ENCODE data around the gene PCGF6.
"Not testable (repeated sequence)": the region's sequence is repeated elsewhere in the genome, so short reads cannot be mapped to it uniquely, and the experiment has no call there.

Gene PCGF6

GRCh38 chr10:103327906-103328305 is 23.0 kb downstream of the PCGF6 start:
- no peak for DNase-seq (ENCODE audit: low read depth, low spot score)

- no peak for DNase-seq (ENCODE audit: low read depth, low spot score)
Measured at GRCh38 chr10:103316087-103316486, 34.9 kb downstream of the PCGF6 start.

- DNase-seq (ENCODE audit: low read depth, low spot score): no peak
Measured at GRCh38 chr10:103310197-103310596, 40.7 kb downstream of the PCGF6 start.

DNA sequence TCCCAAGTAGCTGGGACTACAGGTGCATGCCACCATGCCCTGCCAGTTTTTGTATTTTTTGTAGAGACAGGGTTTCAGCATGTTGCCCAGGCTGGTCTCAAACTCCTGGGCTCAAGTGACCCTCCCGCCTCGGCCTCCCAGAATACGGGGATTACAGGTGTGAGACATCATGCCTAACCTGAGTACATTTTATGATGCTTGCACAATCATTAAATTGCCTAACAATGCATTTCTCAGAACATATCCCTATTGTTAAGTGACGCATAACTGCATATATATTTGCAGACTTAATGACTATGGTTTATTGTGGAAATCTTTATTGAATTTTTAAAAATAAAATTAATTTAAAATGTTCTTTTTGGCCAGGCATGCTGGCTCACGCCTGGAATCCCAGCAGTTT is 43.3 kb downstream of the PCGF6 start:
- no peak for DNase-seq (ENCODE audit: low read depth, low spot score)

- DNase-seq (ENCODE audit: low read depth, low spot score): no peak
Measured at GRCh38 chr10:103295374-103296015, 55.4 kb downstream of the PCGF6 start.

DNA sequence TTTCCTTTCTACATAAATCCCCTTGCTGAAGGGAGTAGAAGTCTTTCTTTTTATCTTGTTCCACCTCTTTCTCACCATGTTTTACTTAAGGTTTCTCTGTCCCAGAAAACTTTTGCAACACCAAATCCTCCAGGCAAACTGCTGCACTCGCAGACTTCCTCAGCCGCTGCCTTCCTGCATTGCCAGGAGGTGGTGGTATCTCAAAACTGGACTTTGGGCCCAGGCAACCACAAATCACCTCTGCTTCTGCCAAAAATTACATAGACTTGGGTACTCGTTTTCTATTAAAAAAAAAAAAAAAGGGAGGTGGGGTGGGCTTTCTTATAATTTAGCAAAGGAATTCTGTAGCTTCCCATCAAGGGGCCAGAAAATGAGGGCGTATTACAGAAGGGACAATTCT is 59.4 kb downstream of the PCGF6 start:
- no peak for DNase-seq (ENCODE audit: low read depth, low spot score)

DNA sequence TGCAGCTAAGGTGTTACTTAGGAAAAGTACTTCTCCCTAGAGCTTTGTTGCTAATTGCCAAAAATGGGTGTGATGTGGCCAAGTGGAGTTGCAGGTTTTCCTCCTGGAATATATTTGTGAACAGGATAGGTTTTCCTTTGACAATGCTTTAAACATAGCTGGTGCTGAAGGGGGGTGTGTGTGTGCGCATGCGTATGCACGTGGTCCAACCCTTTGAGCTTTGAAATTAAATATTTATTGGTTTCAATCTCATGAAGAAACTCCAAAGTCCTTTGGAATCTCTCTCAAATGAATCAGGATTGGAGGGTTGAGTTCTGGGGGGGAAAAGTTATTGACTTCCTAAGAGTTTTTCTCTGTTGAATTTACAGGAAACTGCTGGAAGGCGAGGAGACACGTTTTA is 62.9 kb downstream of the PCGF6 start:
- no peak for DNase-seq (ENCODE audit: low read depth, low spot score)

DNA sequence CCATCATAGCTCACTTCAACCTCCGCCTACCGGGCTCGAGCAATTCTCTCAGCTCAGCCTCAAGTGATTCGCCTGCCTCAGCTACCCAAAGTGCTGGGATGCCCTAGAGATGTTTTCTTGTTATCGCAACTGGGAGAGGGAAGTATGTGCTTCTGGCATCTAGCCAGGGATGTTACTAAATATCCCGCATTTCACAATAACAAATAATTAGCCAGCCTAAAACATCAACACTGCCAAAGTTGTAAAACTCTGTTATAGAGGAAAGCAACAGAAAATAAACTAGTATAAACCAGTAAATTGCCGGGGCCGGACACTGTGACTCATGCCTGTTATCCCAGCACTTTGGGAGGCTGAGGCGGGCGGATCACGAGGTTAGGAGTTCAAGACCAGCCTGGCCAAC is 66.8 kb downstream of the PCGF6 start:
- DNase-seq (ENCODE audit: low read depth, low spot score): no peak

GRCh38 chr10:103282961-103283360 is 68.0 kb downstream of the PCGF6 start:
- no peak for DNase-seq (ENCODE audit: low read depth, low spot score)

- DNase-seq (ENCODE audit: low read depth, low spot score): no peak
Measured at GRCh38 chr10:103281753-103282152, 69.2 kb downstream of the PCGF6 start.

DNA sequence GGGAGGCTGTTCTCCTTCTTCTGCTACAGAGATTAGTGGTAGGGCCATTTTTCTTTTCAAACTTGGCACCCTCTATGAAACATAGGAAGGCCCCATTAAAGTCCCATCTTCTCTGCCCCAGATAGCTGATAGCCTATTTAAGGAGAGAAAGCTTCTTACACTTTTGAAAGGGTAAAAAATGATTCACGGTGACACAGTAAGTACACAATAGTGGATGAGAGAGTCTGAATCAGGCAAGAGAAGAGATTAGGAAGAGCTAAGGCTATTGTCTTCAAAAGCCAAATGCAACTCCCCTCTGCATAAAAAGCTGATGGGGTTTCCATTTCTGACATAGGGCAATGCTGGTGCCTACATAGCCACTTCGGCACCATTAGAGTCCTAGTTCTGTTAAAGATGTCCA is 70.4 kb downstream of the PCGF6 start:
- DNase-seq (ENCODE audit: low read depth, low spot score): no peak

DNA sequence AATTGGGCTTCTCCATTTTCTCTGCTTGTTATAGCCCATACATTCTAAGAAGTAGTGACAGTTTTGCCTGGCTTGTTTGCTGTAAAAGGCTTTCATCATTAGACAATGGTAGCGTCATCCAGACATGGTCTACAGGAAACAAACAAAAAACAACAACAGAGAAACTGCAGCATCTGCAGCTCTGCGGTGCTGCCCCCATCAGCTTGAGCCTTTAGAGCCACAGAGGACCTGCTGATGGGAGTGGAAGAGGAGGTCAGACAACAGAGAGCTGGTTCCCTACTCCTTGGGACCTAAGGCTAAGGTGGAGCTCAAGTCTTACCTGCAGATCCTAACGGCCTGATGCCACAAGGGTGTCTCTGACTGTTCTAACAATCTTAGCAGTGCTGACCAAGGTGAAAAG is 70.9 kb downstream of the PCGF6 start:
- no peak for DNase-seq (ENCODE audit: low read depth, low spot score)

DNA sequence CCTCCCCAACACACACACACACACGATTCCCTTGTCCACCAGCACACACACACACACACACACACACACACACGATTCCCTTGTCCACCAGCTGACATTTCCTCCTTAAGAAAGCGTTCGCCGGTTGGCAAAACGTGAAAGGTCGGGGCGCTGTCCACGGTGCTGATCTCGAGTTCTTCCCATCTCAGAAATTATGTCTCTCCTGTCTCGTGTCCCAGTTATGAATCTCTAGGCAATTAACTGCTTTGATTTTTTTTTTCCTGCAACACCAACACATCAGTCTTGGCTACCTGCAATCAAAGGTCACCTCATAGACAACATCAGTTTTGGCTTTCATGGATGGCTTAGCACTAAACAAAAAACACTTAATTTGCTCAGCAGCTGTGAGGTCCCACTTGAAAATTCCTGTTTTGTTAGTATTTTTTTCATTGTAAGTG is 72.1 kb downstream of the PCGF6 start:
- no peak for DNase-seq (ENCODE audit: low read depth, low spot score)

- no peak for DNase-seq (ENCODE audit: low read depth, low spot score)
Measured at GRCh38 chr10:103278537-103278823, 72.5 kb downstream of the PCGF6 start.

DNA sequence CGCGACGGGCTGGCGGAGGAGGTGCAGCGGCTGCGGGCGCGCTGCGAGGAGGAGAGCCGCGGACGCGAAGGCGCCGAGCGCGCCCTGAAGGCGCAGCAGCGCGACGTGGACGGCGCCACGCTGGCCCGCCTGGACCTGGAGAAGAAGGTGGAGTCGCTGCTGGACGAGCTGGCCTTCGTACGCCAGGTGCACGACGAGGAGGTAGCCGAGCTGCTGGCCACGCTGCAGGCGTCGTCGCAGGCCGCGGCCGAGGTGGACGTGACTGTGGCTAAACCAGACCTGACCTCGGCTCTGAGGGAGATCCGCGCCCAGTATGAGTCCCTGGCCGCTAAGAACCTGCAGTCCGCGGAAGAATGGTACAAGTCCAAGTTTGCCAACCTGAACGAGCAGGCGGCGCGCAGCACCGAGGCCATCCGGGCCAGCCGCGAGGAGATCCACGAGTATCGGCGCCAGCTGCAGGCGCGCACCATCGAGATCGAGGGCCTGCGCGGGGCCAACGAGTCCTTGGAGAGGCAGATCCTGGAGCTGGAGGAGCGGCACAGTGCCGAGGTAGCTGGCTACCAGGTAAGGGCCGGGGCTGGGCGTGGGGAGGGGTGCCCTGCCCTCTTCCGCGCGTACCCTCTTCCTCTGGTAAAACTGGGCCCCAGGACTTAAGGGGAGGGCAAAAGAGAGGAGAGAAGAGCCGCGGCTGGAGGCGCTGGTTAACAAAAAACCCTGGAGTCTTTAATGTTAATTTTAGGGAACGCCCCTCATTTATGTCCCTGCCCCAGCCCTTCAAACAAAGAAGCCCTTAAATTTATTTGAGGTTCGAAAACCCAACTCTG is 73.0 kb downstream of the PCGF6 start:
- DNase-seq (ENCODE audit: low read depth, low spot score): no peak

DNA sequence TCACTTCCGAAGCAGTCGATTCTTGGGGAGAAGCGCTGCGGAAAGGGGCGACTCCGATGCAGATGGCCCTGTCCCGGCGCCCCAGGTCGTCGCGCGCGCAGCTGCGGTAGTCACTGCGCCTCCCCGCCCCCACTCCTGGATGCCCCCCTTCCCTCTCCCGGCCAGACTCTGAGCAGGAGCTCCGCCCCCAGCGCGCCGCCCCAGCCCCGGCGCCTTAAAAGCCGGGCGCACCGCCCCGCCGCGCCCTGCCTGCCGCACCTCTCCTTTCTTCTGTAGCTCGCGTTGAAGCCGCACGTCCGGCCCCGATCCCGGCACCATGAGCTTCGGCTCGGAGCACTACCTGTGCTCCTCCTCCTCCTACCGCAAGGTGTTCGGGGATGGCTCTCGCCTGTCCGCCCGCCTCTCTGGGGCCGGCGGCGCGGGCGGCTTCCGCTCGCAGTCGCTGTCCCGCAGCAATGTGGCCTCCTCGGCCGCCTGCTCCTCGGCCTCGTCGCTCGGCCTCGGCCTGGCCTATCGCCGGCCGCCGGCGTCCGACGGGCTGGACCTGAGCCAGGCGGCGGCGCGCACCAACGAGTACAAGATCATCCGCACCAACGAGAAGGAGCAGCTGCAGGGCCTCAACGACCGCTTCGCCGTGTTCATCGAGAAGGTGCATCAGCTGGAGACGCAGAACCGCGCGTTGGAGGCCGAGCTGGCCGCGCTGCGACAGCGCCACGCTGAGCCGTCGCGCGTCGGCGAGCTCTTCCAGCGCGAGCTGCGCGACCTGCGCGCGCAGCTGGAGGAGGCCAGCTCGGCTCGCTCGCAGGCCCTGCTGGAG is 73.8 kb downstream of the PCGF6 start, which contains the start of gene INA:
Gene INA, plus strand, starts transcription at position 243 of the 817 bp plus-strand sequence. Its CDS starts 74 bp downstream, at position 317.
- no peak for DNase-seq (ENCODE audit: low read depth, low spot score)

DNA sequence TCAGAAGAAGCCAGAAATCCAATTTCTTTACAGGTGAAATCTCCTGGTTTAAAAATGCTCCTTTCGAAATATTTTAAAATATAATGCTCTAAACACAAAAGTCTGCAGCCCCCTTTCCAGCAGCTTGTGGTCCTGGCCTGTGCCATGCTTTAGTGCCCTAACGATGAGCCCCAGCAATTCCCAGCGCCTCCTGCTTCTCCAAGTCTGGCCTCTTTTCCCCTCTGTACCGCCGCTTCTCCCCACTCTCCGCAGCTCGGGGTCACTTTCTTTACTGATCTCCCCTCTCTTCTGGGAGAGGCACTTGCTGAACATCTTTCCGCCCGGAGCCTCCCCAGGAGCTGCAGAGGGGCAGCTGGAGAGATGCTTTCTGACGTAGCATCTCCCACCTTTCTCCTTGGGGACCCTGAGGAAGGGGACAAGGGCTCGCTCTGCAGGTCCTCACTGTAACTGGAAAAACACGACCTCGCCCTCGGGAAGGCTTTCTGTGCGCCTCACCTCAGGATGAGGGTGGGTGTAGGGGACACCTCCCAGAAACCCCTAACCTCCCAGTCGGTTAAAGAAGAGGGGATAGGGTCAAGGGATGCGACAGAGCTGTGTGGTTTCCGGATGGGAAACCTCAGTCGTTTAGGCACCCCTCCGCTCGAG is 74.6 kb downstream of the PCGF6 start:
- no peak for DNase-seq (ENCODE audit: low read depth, low spot score)

DNA sequence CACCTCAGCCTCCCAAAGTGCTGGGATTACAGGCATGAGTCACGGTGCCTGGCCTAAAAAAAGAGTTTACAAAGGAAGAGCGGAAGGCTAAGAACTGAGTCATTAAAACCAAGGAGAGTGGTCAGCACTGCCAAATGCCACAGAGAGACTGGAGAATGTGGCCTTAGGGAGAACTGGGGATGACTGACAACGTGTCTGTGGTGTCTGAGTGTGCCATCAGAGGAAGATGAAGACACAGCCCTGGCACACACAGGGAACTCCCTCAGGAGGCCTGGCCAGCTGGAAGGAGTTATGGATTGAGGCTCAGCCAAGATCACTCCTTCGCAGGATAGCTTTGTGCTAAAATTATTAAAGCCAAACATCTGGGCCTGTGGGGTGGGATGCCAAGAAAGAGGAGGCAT is 77.9 kb downstream of the PCGF6 start:
- DNase-seq (ENCODE audit: low read depth, low spot score): peak; percentile 31

- DNase-seq (ENCODE audit: low read depth, low spot score): peak; percentile 65
Measured at GRCh38 chr10:103265717-103266329, 85.1 kb downstream of the PCGF6 start.

GRCh38 chr10:103262229-103262628 is 88.7 kb downstream of the PCGF6 start:
- DNase-seq (ENCODE audit: low read depth, low spot score): no peak

- no peak for DNase-seq (ENCODE audit: low read depth, low spot score)
Measured at GRCh38 chr10:103259989-103260388, 91.0 kb downstream of the PCGF6 start.

DNA sequence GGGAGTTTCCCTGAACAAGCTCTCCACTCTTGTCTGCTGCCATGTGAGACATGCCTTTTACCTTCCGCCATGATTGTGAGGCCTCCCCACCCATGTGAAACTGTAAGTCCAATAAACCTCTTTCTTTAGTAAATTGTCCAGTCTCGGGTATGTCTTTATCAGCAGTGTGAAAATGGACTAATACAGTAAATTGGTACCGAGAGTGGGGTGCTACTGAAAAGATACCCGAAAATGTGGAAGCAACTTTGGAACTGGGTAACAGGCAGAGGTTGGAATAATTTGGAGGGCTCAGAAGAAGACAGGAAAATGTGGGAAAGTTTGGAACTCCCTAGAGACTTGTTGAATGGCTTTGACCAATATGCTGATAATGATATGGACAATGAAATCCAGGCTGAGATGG is 92.0 kb downstream of the PCGF6 start:
- DNase-seq (ENCODE audit: low read depth, low spot score): not testable (repeated sequence)

All from smooth muscle cell of the brain vasculature (primary cell).